ENCODE measurements around the gene TNNI3K. TPM values are rescaled to one million over a fixed set of nuclear protein-coding genes. Genes with fewer than 3 reads are reported as not detected.

Gene TNNI3K
- total and polyA plus RNA-seq, 2 of the 8 experiments (the other 6 are each of a cell fraction or from before 2014, with no cell fraction given): 0.41 to 0.48 TPM

GRCh38 chr1:74388855-74389254 is 153.7 kb downstream of the TNNI3K start:
- no peak overlapping the region for H3K14ac ChIP-seq (ENCODE audit: insufficient read length)
- no peak overlapping the region for H3K23ac ChIP-seq (ENCODE audit: insufficient read length)
- no peak overlapping the region for H2BK120ac ChIP-seq (replicated peaks; ENCODE audit: low read depth, low read length)
- no peak overlapping the region for H4K5ac ChIP-seq (ENCODE audit: insufficient read length, low read depth, low read length)
- H4K8ac ChIP-seq (ENCODE audit: extremely low read depth, insufficient read depth, low read length): no peak overlapping the region
- H3K36me3 ChIP-seq (ENCODE audit: control insufficient read depth in 2 of 4, insufficient read depth in 4 of 4, low read length in 3 of 4): no peaks in the 10 kb centered on the region
- H3K4me2 ChIP-seq (ENCODE audit: insufficient read depth in 1 of 2, low read depth in 2 of 2, low read length in 2 of 2): no peak overlapping the region
- WGBS, 2 experiments (ENCODE audit: extremely low coverage in 1 of 2, insufficient coverage in 1 of 2, insufficient read length in 1 of 2, insufficient replicate concordance in 2 of 2, low coverage in 1 of 2, low lambda C conversion rate in 2 of 2, missing lambda C conversion rate in 1 of 2): 97% methylated on average over 2 of the region's 2 CpGs; no CpG with 5 or more reads in 1 of the 2 experiments
- H4K20me1 ChIP-seq (replicated peaks in 1 of 2; ENCODE audit: control insufficient read depth in 1 of 2, insufficient read depth in 2 of 2, low read length in 2 of 2): no peaks in the 10 kb centered on the region
- no peaks in the 10 kb centered on the region for H3K9me3 ChIP-seq (ENCODE audit: insufficient read depth in 2 of 2, low read depth in 1 of 2, low read length in 1 of 2)
- H3K23me2 ChIP-seq (ENCODE audit: low read depth, low read length): no peaks in the 10 kb centered on the region
- H2BK20ac ChIP-seq (ENCODE audit: low read length): no peak overlapping the region
- H3K27ac ChIP-seq (ENCODE audit: low read depth, low read length): no peak overlapping the region
- H2BK12ac ChIP-seq (ENCODE audit: low read depth, low read length): no peak overlapping the region
- 0 out of 2 replicates have a peak overlapping the region, but pooled peaks have one; percentile 40 for H2BK15ac ChIP-seq (ENCODE audit: low read length)
- no peak for FAIRE-seq
- DNase-seq (ENCODE audit: low read depth in 1 of 2, low spot score in 2 of 2): no peak
- H3K4me1 ChIP-seq (replicated peaks in 1 of 4; ENCODE audit: control insufficient read depth in 3 of 4, insufficient read depth in 4 of 4, low read length in 3 of 4): peaks cover 0 to 6% (median 3%) of the 10 kb centered on the region in 4 experiments; a peak in 2 of 7 replicates
- H3K79me1 ChIP-seq (ENCODE audit: low read depth, low read length): no peaks in the 10 kb centered on the region
- no peak overlapping the region for H3K18ac ChIP-seq (ENCODE audit: extremely low read depth, low read length)
- TF ChIP-seq CHD2 (IDR thresholded peaks at IDR 0.05; ENCODE audit: low read length): no peak
- TF ChIP-seq GABPA (IDR thresholded peaks at IDR 0.05; ENCODE audit: borderline replicate concordance, insufficient read depth, low read length): no peak
- TF ChIP-seq NRF1 (IDR thresholded peaks at IDR 0.05; ENCODE audit: low read depth, low read length): no peak
- TF ChIP-seq ATF3 (IDR thresholded peaks at IDR 0.05; ENCODE audit: insufficient read depth, low read depth, low read length): no peak
- TF ChIP-seq USF2 (IDR thresholded peaks at IDR 0.05; ENCODE audit: low read length): no peak
- TF ChIP-seq CTBP2 (IDR thresholded peaks at IDR 0.05; ENCODE audit: borderline replicate concordance, insufficient read depth, insufficient read length, low read length): no peak
- TF ChIP-seq KDM5A (IDR thresholded peaks at IDR 0.05; ENCODE audit: low read length): no peak
- TF ChIP-seq CBX5 (IDR thresholded peaks at IDR 0.05; ENCODE audit: low read depth, low read length): no peak
- no peak for TF ChIP-seq SP2 (IDR thresholded peaks at IDR 0.05; ENCODE audit: low read length)
- no peak for TF ChIP-seq ASH2L (IDR thresholded peaks at IDR 0.05; ENCODE audit: low read length)
- H3K4ac ChIP-seq (replicated peaks; ENCODE audit: insufficient read length, low read depth, low read length): no peak overlapping the region
- H3K27me3 ChIP-seq (replicated peaks in 1 of 4; ENCODE audit: control insufficient read depth in 3 of 4, extremely low read depth in 1 of 4, insufficient read depth in 3 of 4, low read length in 3 of 4): no peaks in the 10 kb centered on the region
- ChIA-PET CTCF (ENCODE audit: partially characterized antibody) (interaction anchor here (2.6 kb wide), 1 partner anchor 12 kb away, joined by 7 read pairs; no protein-coding TSS in a partner anchor), POLR2A (ENCODE audit: partially characterized antibody) (no interaction called here)
- no peak overlapping the region for H3K4me3 ChIP-seq (ENCODE audit: extremely low read depth in 1 of 4, insufficient read depth in 2 of 4, low read depth in 3 of 4, low read length in 4 of 4)
- no peak overlapping the region for H2AK5ac ChIP-seq (ENCODE audit: low read depth, low read length)
- H3K9ac ChIP-seq (replicated peaks in 1 of 4; ENCODE audit: extremely low read depth in 1 of 4, low read depth in 3 of 4, low read length in 3 of 4): no peak overlapping the region
- no peak overlapping the region for H2AFZ ChIP-seq (ENCODE audit: low read length)
- H3K79me2 ChIP-seq (ENCODE audit: control insufficient read depth in 1 of 2, insufficient read depth in 2 of 2, low read length in 2 of 2): no peaks in the 10 kb centered on the region
- H3K56ac ChIP-seq (replicated peaks; ENCODE audit: insufficient read length, low read depth, low read length): no peak overlapping the region
- no peak overlapping the region for H4K91ac ChIP-seq (replicated peaks; ENCODE audit: insufficient read length, low read length)
- no peak overlapping the region for H2BK5ac ChIP-seq (ENCODE audit: low read depth, low read length)

Data from H1 (cell line).